Body of pancreas (tissue), 4 donors: Measurements from ENCODE around the gene KLHL8. TPM values are rescaled to one million over a fixed set of nuclear protein-coding genes. Genes with fewer than 3 reads are reported as not detected.

ENCODE experiments used
- ATAC-seq: fragments of 150-250 bp; one replicate; pipeline ENCODE4 v1.9.1; 2016
- DNase-seq, 4 donors: peaks; one replicate each; pipeline ENCODE4 v3.0.0-alpha.2; 2019
- H3K27ac ChIP-seq, 4 donors: fragments of 200-600 bp; sonication (generic); 1 replicate in 3 of 4; 2 replicates in 1 of 4; pipeline versions ENCODE4 v1.5.1 to v1.6.1; 2016 to 2019; ENCODE audit warnings: mild to moderate bottlenecking in 1 of 4, mixed read lengths in 1 of 4, moderate library complexity in 1 of 4
- H3K27me3 ChIP-seq, 2 donors: fragments of 200-600 bp; sonication (generic); one replicate each; pipeline ENCODE4 v1.6.0; 2016; ENCODE audit warnings: mild to moderate bottlenecking in 1 of 2
- H3K36me3 ChIP-seq, 2 donors: fragments of 200-600 bp; sonication (generic); replicated peaks in 1 of 2; 2 replicates each; pipeline ENCODE4 v1.5.1; 2016; ENCODE audit warnings: low read depth in 2 of 2; ENCODE audit not compliant: insufficient read depth in 1 of 2
- H3K4me1 ChIP-seq: fragments of 200-600 bp; sonication (generic); one replicate; pipeline ENCODE4 v1.6.0; 2016
- H3K4me3 ChIP-seq, 2 donors: fragments of 200-600 bp; sonication (generic); 1 replicate in 1 of 2; 2 replicates in 1 of 2; pipeline ENCODE4 v1.5.1; 2016 to 2019
- H3K9me3 ChIP-seq, 3 donors: fragments of 200-600 bp; sonication (generic); 1 replicate in 2 of 3; 2 replicates in 1 of 3; pipeline ENCODE4 v1.5.1; 2016
- POLR2A ChIP-seq, 3 donors: fragments of 450-650 bp; IDR thresholded peaks; one replicate each; pipeline ENCODE4 v1.6.1; 2016; ENCODE audit warnings: antibody characterized with exemption in 3 of 3, mild to moderate bottlenecking in 2 of 3
- WGBS, 2 donors: methylation state at CpG; one replicate each; pipeline ENCODE4 v1.1.5; 2017; 5-methylcytosine and 5-hydroxymethylcytosine counted together
- intact Hi-C: fragments of 100-400 bp; cut with DNase I; formaldehyde crosslinking; loops from one replicate; pipeline ENCODE4 v1.15.1; 2023
- total RNA-seq, 2 donors: library from RNA; depleted of rRNA; stranded (reverse); fragments of >200 nt; gene quantifications; one replicate each; pipeline ENCODE4 v1.1.0, GENCODE V29; 2016
- TF ChIP-seq, protein P1 (sequence below), 7 experiments: fragments of 450-650 bp in 4 of 7; fragments of 200-600 bp in 3 of 7; sonication (generic) in 3 of 7; IDR thresholded peaks; one replicate each; pipeline ENCODE4 v1.5.1; 2016 to 2019; ENCODE audit warnings: antibody characterized with exemption in 7 of 7

Gene KLHL8
- total RNA-seq, 2 donors from 2014 or later = 4.4 to 9.9 TPM

DNA sequence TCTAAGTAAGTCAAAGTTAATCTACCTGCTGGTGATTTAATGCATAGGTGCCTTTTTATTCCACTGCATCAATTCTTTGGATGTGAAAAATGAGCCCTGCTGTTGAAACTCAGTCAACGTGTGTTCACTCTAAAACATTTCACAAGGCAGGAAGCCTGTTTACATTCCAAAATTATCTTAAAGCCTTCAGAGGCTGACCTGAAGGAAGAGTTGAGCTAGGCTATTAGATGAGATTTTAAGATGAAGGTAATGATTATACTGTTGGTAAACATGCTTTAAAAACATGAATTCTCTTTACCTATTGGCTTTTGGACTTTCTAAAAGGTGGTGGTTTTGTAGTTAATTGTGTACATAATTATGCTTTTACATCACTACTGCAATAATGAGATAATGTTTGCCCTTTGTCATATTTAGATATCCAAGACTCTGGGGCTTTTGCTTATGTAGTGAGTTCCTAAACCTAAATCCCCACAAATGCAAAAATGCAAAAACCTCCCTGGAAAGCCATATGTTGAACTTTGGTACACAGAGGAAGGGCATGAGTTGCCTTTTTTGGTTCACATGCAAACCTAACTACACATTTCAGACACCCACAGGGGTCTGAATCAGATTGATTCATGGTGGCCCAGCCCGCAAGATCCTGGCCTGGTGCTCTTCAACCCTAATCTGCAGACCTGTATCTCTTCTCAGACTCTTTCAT, 92.3 kb downstream of the KLHL8 start:
- 61 to 74% methylated on average over 2 of the region's 2 CpGs for WGBS, 2 donors
- intact Hi-C loops = no loop called here
- Histone ChIP-seq H3K36me3 (peaks cover 15 to 28% of the 10 kb centered on the region in 2 donors), H3K27ac (no peak overlapping the region), H3K4me3 (no peak overlapping the region), H3K4me1 (no peaks in the 10 kb centered on the region), H3K27me3 (no peaks in the 10 kb centered on the region), H3K9me3 (no peaks in the 10 kb centered on the region)
- ATAC-seq (no peak), DNase-seq (no peak)
- TF ChIP-seq POLR2A (IDR thresholded peaks at IDR 0.05) = no peak

DNA sequence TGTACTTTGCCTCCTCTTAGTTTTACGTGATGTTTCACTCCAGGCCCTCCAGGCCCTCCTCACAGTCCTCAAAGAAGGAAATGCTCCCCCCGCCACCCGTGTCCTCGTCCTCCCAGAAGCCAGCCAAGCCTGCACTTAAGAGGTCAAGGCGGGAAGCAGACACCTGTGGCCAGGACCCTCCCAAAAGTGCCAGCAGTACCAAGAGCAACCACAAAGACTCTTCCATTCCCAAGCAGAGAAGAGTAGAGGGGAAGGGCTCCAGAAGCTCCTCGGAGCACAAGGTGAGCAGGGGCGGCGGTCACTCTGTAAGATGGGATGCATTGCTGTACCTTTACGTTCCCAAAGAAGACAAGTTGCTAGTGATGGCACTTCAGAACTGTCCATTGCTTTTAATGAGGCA, 94.4 kb downstream of the KLHL8 start:
- WGBS, 2 donors = 93% methylated on average over 9 of the region's 9 CpGs

DNA sequence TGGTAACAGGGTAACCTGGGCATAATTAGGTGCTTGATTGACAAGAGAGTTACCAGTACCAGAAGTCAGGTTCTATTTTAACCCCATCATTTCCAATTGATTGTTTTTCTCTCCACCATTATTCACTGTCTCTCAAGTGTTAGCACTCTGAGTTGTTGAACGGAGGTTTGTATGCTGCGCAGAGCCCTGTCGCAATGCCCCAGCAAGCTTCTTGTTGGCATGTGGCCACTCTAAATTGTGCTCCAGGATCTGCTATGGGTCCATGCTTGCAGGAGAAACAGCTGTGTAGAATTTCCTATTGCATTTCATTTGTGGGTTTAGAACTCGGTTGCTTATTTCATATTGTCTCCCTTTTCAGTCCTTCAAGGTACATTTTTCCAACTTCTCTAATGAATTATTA, 98.2 kb downstream of the KLHL8 start:
- Histone ChIP-seq H3K27me3 (no peaks in the 10 kb centered on the region), H3K27ac (no peak overlapping the region), H3K9me3 (no peaks in the 10 kb centered on the region), H3K4me1 (peaks cover 29% of the 10 kb centered on the region), H3K4me3 (no peak overlapping the region), H3K36me3 (peaks cover 11 to 12% of the 10 kb centered on the region in 2 donors)
- 78 to 92% methylated on average over 4 of the region's 4 CpGs for WGBS, 2 donors
- no peak for DNase-seq
- TF ChIP-seq, protein P1, sequence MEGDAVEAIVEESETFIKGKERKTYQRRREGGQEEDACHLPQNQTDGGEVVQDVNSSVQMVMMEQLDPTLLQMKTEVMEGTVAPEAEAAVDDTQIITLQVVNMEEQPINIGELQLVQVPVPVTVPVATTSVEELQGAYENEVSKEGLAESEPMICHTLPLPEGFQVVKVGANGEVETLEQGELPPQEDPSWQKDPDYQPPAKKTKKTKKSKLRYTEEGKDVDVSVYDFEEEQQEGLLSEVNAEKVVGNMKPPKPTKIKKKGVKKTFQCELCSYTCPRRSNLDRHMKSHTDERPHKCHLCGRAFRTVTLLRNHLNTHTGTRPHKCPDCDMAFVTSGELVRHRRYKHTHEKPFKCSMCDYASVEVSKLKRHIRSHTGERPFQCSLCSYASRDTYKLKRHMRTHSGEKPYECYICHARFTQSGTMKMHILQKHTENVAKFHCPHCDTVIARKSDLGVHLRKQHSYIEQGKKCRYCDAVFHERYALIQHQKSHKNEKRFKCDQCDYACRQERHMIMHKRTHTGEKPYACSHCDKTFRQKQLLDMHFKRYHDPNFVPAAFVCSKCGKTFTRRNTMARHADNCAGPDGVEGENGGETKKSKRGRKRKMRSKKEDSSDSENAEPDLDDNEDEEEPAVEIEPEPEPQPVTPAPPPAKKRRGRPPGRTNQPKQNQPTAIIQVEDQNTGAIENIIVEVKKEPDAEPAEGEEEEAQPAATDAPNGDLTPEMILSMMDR (IDR thresholded peaks at IDR 0.05) = no peak
- no peak for TF ChIP-seq POLR2A (IDR thresholded peaks at IDR 0.05)
- intact Hi-C loops = no loop called here
- ATAC-seq = no peak

More for the DNA sequence above, 94.4 kb downstream of the KLHL8 start:
- peaks cover 14% of the 10 kb centered on the region for H3K4me1 ChIP-seq
- TF ChIP-seq POLR2A (IDR thresholded peaks at IDR 0.05) = no peak
- TF ChIP-seq, protein P1 (IDR thresholded peaks at IDR 0.05) = no peak
- no peaks in the 10 kb centered on the region for H3K9me3 ChIP-seq
- H3K36me3 ChIP-seq = peaks cover 15 to 19% of the 10 kb centered on the region in 2 donors
- H3K4me3 ChIP-seq = no peak overlapping the region
- H3K27me3 ChIP-seq = no peaks in the 10 kb centered on the region
- intact Hi-C loops = no loop called here
- no peak overlapping the region for H3K27ac ChIP-seq
- no peak for DNase-seq
- ATAC-seq = no peak

DNA sequence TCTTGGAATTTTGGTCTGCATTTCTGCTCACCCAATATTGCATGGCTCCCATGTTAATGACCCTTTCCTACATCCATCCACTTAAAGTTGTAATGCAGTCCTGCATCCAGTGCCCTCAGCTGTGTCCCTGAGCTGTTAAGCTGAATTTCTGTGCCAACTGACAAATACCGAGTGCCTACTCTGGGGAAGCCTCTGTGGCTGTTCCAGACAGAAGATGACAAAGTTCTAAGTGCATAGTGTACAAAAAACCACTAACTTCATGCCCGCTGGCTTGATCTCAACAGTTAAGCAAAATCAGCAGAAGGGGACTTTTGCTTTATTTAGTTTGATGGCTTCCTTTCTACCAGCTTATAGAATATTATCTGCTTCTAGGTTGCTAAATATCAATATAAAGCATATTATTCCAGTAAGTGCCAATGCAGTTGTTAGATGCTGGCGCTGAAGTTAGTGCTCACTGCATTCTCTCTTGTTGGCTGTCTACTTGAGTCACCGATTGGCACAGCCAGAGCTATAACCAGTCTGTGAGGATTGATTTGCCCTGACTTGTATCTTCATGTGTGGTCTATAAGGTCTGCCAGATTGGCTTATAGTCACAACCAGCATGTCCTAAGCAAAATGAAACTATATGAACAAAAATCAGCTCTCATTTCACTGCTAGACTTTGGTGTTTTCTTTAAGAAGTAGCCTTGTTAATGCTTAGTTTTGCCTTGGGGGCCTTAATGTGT, 98.9 kb downstream of the KLHL8 start:
- no peak for DNase-seq
- Histone ChIP-seq H3K27ac (no peak overlapping the region), H3K4me1 (peaks cover 36% of the 10 kb centered on the region), H3K4me3 (no peak overlapping the region), H3K27me3 (no peaks in the 10 kb centered on the region), H3K9me3 (no peaks in the 10 kb centered on the region), H3K36me3 (peaks cover 9% of the 10 kb centered on the region in 2 donors)
- no peak for ATAC-seq
- intact Hi-C loops = no loop called here
- no peak for TF ChIP-seq POLR2A (IDR thresholded peaks at IDR 0.05)
- TF ChIP-seq, protein P1 (IDR thresholded peaks at IDR 0.05) = no peak
- WGBS, 2 donors = 49 to 51% methylated on average over 4 of the region's 4 CpGs

DNA sequence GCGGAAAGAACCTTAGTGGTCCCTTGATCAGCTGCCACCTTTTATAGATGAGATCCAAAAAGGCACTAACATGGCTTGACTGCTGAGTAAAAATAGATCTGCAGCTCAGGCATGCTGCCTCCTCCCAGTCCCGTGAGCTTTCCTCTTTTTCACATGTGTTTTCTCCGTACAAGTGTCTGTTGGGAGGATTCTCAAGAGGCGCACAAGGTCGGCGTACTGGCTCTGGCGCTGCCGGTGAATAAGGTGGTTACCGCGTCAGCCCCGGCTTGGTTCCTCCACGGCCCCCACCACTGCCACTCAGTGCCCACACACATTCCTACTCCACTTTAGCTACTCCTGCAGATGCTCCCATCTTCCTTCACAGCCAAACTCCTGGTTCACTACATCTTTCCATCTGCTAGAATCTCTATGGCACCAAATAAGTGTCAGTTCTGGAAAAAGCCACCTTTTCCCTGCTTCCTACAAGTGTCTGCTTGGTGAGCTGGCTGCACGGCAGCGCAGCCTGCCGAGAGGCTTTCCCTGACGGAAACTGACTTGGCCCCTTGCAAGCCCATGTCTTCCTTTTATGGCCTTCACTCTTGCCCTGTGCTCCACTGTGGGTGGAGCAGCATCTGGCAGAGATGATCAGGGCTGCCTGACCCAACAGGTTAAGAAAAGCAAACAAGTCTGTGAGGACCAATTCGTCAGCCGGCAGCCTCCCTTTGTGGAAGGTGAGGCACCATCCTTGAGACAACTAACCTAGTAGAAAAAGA, 99.8 kb downstream of the KLHL8 start:
- Histone ChIP-seq H3K9me3 (no peaks in the 10 kb centered on the region), H3K4me1 (peaks cover 38% of the 10 kb centered on the region), H3K36me3 (peaks cover 0 to 10% of the 10 kb centered on the region in 2 donors), H3K4me3 (no peak overlapping the region), H3K27ac (peak overlapping the region in 1 of 4 donors; percentile 47), H3K27me3 (no peaks in the 10 kb centered on the region)
- 68 to 72% methylated on average over 17 to 18 of the region's 18 CpGs for WGBS, 2 donors
- DNase-seq (peak in 3 of 4 donors; percentile 45 to 78 (median 64)), ATAC-seq (peak; percentile 22)
- TF ChIP-seq, protein P1 (IDR thresholded peaks at IDR 0.05) = no peak
- peak in 1 of 3 donors; percentile 18 for TF ChIP-seq POLR2A (IDR thresholded peaks at IDR 0.05)
- intact Hi-C loops = no loop called here
